Activated CD8-positive, alpha-beta memory T cell treated with anti-CD3 and anti-CD28 coated beads for 48 hours (primary cell): ENCODE measurements around the gene PTPRK.
"Not testable (repeated sequence)": the region's sequence is repeated elsewhere in the genome, so short reads cannot be mapped to it uniquely, and the experiment has no call there.

Experiments
- DNase-seq, 3 experiments: peaks; one replicate each; pipeline ENCODE4 v3.0.0-alpha.2; 2020; ENCODE audit warnings: low read depth in 2 of 3, low spot score in 2 of 3

The PTPRK gene

DNA sequence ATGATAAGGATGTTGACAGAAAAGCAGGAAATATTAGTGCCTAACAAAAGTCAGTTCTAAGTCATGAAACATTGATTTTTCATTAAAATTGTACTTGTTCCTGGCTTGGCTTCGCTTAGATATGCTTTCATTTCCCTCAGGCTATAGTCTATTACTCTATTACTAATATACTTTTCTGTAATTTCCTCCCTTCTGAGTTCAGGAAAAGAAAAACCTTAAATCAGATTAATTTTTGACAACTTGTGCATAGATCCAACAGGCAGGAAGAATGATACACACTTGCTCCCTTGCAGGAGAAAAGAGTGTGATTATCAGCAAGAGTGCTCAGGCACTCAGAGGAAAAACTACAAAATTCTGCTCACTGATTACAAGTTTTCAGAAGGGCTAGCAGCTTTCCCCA, 474.4 kb downstream of the PTPRK start:
- no peak for DNase-seq

DNA sequence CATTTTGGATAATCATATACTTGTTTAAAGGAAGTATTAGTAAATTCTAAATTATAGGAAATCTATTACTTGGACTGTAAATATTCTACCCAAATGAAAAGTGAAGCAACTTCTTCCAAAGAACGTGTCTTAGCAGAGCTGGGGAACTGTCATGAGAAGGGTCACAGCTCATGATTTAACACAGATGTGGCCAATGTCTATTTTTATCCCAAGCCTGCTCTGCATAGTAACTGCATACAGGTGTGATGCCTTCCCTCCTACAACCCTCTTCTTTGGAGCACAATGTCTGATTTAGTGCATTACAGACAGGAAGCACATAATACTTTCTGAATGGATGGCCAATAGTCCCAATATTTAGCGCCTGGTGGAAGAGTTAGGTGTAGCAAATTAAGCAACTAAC, 480.9 kb downstream of the PTPRK start:
- DNase-seq: no peak

DNA sequence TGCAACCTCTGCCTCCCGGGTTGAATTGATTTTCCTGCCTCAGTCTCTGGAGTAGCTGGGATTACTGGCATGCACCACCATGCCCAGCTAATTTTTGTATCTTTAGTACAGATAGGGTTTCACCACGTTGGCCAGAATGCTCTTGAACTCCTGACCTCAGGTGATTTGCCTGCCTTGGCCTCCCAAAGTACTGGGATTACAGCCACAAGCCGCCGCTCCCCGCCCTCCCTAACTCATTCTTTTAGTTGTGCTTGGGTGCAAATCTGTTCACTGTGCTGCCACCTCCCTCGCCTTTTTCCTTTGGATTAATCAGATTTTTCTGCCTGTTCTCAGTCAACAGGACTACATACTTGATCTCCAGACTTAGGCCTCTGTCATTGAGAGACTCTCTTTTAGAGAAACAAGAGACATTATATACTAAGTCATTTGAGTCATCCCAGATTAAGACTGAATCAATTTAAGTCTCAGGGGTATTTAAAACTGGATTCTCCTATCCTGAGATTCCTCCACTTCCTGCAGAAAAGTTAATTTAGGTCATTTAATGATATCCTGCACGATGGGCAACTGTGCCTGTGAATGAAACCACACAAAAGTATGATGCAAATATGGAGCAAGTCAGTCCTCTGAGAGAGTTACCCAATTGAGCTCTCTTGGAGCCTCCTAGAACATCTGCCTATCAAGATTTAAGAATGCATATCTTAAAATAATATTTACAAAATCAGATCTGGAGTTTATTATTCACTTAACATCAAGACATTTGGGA, 483.4 kb downstream of the PTPRK start:
- no peak for DNase-seq

DNA sequence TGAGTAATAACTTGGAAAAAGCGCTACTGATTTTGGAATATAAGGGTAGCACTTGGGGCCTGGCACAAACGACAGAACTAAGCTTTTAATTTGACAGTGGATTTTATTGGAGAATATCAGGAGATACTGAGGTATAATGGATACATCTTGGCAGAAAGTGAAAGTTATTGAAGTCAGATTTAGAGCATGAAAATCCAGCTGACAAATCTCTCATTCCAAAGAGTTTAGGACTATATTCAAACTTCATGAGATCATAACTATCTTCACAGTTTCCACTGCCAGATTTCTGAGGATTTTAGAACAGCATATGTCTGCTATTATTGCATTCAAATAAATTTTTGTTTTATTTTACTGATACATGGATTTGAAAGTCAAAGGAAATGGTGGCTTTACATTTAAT, 487.2 kb downstream of the PTPRK start:
- no peak for DNase-seq

DNA sequence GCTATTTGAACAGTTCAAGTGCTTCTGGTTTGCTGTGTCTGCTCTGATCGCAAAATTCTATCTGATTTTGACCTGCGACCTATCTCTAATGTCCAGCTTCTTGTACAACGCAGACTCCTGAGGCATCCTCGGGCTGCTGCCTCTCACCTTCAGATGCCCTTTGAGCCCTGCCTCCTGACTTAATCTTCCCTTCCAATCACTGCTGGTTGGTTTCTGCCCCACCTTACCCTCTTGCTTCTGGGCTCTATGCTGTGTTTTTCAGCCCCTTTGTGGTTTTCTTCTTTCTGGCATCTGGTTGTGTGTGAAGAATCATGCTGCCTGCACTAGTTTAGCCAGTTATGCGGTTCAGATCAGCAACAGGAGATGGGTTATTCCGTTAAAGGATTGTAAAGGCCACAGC, 488.4 kb downstream of the PTPRK start:
- no peak for DNase-seq

GRCh38 chr6:128029826-128030225, 490.6 kb downstream of the PTPRK start:
- DNase-seq: no peak

GRCh38 chr6:128028183-128028582, 492.2 kb downstream of the PTPRK start:
- DNase-seq: no peak

GRCh38 chr6:128025478-128025877, 494.9 kb downstream of the PTPRK start:
- no peak for DNase-seq

DNA sequence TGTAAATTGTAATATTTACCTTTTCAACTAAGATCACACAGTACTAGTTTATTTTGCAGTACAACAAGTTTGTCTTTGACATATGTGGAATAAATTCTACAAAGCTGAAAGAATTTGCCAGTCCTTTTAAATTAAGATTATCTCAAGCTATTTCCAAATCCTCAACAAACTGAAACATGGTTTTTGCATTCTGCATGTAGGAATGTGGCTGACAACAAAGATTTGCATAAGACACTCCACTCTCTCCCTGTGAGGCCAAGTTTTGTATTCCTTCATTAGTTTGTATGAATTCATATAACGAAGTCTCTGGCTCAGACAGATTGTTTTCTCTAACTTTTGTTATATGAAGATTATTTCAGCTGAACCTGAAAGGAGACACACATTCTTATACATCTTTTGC, 495.4 kb downstream of the PTPRK start:
- DNase-seq: no peak

DNA sequence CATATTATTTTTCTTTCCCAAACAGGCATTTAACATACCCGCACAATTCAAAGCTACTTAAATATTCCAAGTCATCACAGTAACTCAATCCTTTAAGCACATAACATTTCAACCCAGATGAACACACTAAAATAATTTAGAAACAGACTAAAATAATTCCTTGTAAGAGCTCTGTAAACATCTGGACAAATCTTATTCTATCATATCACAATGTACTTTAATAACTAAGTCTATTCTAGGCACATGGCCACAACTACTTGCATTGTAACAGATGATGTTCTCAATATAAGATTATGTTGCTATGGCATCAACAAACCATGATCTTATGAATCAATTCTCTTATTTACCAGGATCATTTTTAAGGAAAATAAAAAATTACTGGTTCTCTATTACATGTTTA, 496.4 kb downstream of the PTPRK start:
- no peak for DNase-seq

- no peak for DNase-seq
These were observed 501.6 kb downstream of the PTPRK start for GRCh38 chr6:128018821-128019220.

GRCh38 chr6:128017288-128017687, 503.1 kb downstream of the PTPRK start:
- no peak for DNase-seq

GRCh38 chr6:128007658-128008057, 512.7 kb downstream of the PTPRK start:
- DNase-seq: no peak

DNA sequence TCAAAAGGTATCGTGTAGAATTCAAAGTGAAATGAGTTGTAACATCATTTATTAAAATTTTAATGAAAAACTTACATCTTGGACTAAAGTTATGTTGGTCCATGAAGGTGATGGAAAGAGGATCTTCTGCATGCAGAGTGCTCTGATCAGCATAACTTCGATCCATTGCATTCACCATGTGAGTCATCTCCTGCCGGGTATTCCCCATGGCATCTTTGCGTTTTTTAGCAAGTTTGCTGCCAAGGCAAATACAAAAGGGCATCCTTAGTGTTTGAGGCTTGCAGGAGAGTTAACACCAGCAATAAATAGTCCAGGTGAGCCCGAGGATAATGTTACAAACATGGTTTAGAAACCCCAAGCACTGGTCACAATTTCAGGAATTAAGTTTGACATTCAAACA, 515.4 kb downstream of the PTPRK start:
- DNase-seq: no peak

DNA sequence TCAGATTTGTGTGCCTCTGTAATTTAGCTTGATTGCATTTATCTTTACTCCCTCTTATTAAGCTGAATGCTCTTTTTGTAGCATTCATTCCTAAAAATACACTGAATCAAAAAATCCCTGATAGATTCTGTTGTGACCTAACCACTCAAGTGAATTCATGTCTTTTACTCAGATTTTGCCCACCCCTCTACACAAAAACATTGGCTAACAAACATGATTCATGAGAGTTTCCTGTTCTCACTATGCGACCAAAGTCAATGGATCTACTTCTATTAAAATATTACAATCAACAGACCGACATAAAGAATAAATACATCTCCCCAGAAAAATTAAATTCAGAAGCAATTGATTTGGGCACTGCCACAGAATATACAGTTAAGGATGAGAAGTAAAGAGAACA, 520.0 kb downstream of the PTPRK start:
- no peak for DNase-seq

GRCh38 chr6:127998985-127999384, 521.4 kb downstream of the PTPRK start:
- DNase-seq: no peak

GRCh38 chr6:127997496-127998164, 522.8 kb downstream of the PTPRK start:
- no peak for DNase-seq

GRCh38 chr6:127996925-127997324, 523.5 kb downstream of the PTPRK start:
- no peak for DNase-seq

DNA sequence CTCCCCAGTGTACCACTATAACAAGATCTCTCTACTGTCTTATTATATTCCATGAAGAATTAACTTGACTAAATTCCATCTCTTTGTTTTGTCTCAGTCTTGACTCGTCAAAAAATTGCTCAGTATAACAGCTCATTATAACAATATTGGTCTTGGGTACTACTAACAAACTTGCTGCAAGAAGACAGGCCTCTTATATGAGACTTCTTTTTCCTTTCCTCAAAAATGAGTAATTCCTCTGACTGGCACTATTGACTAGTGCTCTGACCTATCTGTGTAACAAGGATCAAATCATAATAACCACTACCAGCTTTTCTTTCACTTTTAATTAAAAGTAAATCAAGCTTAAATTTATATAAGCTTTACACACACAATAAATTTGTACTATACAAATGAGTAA, 528.3 kb downstream of the PTPRK start:
- no peak for DNase-seq

GRCh38 chr6:127990074-127990473, 530.3 kb downstream of the PTPRK start:
- no peak for DNase-seq

DNA sequence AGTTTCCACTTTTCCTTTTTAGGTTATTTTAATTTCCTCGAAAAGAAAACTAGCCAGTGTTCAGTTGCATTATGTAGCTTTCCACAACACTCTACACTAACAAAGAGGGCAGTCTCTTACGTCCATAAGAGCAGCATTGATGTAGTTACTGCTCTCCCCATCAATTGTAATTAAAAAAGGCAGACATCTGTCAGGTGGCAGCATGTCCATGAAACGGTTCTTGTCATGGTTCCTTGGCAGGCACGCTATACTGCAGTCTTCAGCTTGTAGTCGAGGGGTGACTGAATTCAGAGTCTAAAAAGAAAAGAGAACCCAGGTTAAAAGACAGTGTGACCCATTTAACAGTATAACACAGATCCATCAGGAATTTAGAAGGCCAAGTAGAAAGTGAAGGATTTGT, 539.4 kb downstream of the PTPRK start:
- DNase-seq: no peak

DNA sequence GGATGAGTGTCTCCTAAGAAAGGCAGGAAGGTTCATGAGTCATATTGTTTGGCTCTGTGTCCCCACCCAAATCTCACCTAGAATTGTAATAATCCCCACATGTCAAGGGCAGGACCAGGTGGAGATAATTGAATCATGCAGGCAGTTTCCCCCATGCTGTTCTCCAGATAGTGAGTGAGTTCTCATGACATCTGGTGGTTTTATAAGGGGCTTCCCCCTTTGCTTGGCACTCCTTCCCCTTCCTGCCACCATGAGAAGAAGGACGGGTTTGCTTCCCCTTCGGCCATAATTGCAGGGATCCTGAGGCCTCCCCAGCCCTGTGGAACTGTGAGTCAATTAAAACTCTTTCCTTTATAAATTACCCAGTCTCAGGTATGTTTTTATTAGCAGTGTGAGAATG, 542.2 kb downstream of the PTPRK start:
- DNase-seq: not testable (repeated sequence)

DNA sequence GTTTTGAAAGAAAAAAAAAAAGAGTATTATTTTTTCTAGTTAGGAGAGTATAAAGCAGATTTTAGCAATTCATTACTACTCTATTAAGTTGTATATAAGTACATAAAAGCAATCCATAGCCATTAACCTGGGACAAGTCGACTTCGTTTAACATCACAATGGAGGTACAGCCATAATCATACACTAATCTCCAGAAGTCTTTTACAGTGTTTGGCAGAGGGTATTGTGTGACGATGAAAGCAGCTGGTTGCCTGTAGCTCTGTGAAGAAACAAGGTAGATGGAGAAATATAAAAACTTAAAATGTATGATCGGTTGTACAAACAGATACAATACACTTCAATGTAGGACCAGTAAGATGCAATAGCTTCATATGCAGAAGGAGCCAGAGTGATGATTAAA, 543.6 kb downstream of the PTPRK start:
- DNase-seq: no peak
